ENCODE data around the gene PAQR9. TPM values are rescaled to one million over a fixed set of nuclear protein-coding genes. Genes with fewer than 3 reads are reported as not detected.

The PAQR9 gene
- total RNA-seq, 1 donor from 2014 or later = not detected

DNA sequence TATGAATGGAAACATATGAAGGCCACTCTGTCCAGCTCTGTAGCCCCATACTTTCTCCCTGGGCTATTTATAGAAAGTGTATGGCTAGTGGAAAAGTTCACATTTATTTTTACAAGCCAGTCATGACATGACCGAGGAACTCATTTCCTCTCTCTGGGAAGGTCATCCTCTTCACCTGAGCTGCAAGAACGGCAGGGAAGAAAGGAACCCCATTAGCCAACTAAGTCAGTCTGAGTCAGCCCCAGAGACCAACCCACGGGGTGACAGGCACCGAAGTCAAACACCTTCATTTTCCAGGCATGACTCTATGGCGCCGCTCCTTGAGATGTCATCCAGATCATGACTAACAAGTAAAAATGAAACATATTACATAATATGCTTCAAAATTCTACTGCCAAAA lies 4.8 kb downstream of the PAQR9 start:
- DNase-seq (ENCODE audit: low spot score in 2 of 2, unreplicated experiment in 2 of 2) = no peak
- Mint-ChIP-seq H3K9me3 (peaks cover 7% of the 10 kb centered on the region), H3K4me1 (peaks cover 3% of the 10 kb centered on the region), H3K27me3 (ENCODE audit: low read depth) (peaks cover 44% of the 10 kb centered on the region), H3K4me3 (no peak overlapping the region), H3K36me3 (peaks cover 6% of the 10 kb centered on the region), H3K27ac (no peak overlapping the region)
- TF ChIP-seq CTCF (IDR thresholded peaks at IDR 0.05; ENCODE audit: unreplicated experiment) = no peak

DNA sequence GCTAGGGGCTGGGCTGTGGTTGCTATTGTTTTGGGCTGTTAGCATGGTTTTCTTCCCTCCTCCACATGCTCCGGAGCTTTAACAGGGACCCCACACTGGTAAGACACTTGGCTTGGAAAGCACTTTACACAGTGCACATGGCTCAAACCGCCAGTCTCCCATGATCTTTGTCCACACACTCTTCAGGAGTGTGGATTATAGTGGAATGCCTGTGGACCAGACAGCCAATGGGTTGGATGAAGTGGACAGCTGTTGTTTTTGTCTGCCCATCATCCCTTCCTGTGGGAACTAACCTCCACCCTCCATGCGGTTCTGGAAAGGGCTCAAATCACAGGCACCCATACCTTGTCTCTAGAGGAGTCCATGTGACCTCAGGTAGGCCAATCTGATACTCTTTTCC lies 10.0 kb downstream of the PAQR9 start:
- Mint-ChIP-seq H3K36me3 (no peaks in the 10 kb centered on the region), H3K27me3 (ENCODE audit: low read depth) (peaks cover 8% of the 10 kb centered on the region)

DNA sequence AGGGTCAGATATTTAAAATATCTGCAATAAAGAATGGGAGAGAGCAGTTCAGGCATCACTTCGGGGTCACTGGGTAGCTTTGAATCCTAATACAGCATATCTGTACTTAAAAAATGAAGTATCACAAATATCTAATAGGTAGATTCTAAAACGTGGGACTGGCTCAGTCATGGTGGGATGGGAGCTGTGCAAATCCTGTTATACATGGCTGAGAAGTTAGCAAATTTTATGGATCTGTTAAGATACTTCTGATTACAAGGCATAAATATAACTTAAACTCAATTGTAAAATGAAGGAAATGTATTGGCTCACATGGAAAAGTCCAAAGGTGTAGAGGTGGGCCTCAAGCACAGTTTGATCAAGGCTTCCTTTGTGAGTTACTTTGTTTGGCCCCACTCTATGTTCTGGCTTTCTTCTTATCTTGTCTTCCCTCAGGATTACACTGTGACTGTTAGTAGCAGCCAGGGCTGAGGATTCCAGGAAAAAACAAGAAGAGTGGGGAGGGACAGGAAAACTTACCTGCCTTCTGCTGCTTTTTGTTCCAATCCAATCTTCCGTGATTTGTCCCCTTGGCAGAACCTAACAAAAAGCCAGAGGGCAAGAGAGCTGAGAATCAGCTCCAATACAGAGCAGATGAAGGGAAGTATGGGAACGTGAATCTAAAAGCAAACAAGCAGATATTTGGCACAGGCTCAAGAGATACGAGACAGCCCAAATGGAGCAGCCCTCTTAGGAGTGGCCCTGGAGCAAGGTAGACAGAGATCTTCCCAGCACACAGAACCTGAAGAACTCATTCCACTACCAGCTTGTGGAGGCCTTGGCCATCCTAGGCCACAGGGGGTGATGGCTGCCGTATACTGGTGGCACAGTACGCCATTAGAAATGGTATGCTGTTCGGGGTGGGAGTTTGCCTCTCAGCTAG lies 10.9 kb downstream of the PAQR9 start:
- H3K27me3 Mint-ChIP-seq (ENCODE audit: low read depth) = peaks cover 6% of the 10 kb centered on the region
- H3K4me3 Mint-ChIP-seq = no peak overlapping the region
- DNase-seq (ENCODE audit: low spot score in 2 of 2, unreplicated experiment in 2 of 2) = no peak
- no peaks in the 10 kb centered on the region for H3K9me3 Mint-ChIP-seq
- H3K36me3 Mint-ChIP-seq = no peaks in the 10 kb centered on the region
- no peak overlapping the region for H3K27ac Mint-ChIP-seq
- TF ChIP-seq CTCF (IDR thresholded peaks at IDR 0.05; ENCODE audit: unreplicated experiment) = no peak
- H3K4me1 Mint-ChIP-seq = peaks cover 13% of the 10 kb centered on the region

More for the DNA sequence above, 10.0 kb downstream of the PAQR9 start:
- Mint-ChIP-seq H3K9me3 (no peaks in the 10 kb centered on the region), H3K27ac (no peak overlapping the region), H3K4me3 (no peak overlapping the region), H3K4me1 (peaks cover 13% of the 10 kb centered on the region)
- no peak for TF ChIP-seq CTCF (IDR thresholded peaks at IDR 0.05; ENCODE audit: unreplicated experiment)
- no peak for DNase-seq (ENCODE audit: low spot score in 2 of 2, unreplicated experiment in 2 of 2)

DNA sequence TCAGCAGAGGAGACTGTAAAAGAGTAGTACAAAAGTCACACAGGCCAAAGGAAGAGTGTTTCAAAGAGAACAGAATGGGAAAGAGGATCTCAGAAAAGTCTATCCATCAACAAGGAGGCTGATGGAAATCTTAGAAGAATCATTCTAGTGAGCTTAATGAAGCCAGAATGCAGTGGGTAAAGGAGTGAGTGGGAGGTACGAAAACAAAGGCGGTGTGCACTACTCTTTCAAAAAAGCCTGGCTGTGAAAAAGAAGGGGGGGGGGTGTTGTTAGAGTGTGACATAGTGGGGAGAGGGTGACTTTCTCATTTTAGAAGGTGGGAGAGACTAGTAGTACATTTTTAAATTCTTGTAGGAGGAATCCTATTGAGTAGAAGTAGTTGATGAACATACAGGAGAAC lies 11.7 kb downstream of the PAQR9 start:
- H3K4me1 Mint-ChIP-seq = peaks cover 13% of the 10 kb centered on the region
- H3K4me3 Mint-ChIP-seq = no peak overlapping the region
- H3K27ac Mint-ChIP-seq = no peak overlapping the region
- DNase-seq (ENCODE audit: low spot score in 2 of 2, unreplicated experiment in 2 of 2) = no peak
- no peaks in the 10 kb centered on the region for H3K36me3 Mint-ChIP-seq
- TF ChIP-seq CTCF (IDR thresholded peaks at IDR 0.05; ENCODE audit: unreplicated experiment) = no peak
- no peaks in the 10 kb centered on the region for H3K9me3 Mint-ChIP-seq
- no peaks in the 10 kb centered on the region for H3K27me3 Mint-ChIP-seq (ENCODE audit: low read depth)

- no peaks in the 10 kb centered on the region for H3K36me3 Mint-ChIP-seq
These were observed 12.5 kb downstream of the PAQR9 start for GRCh38 chr3:142950972-142951371.

More at GRCh38 chr3:142950972-142951371, 12.5 kb downstream of the PAQR9 start:
- H3K27me3 Mint-ChIP-seq (ENCODE audit: low read depth) = no peaks in the 10 kb centered on the region
- DNase-seq (ENCODE audit: low spot score in 2 of 2, unreplicated experiment in 2 of 2) = no peak
- TF ChIP-seq CTCF (IDR thresholded peaks at IDR 0.05; ENCODE audit: unreplicated experiment) = no peak
- peaks cover 13% of the 10 kb centered on the region for H3K4me1 Mint-ChIP-seq
- no peak overlapping the region for H3K27ac Mint-ChIP-seq
- no peaks in the 10 kb centered on the region for H3K9me3 Mint-ChIP-seq
- no peak overlapping the region for H3K4me3 Mint-ChIP-seq

Measured in mesothelial cell of epicardium (in vitro differentiated cells).